Measurements from ENCODE around the gene ZYX. TPM values are rescaled to one million over a fixed set of nuclear protein-coding genes. Genes with fewer than 3 reads are reported as not detected.

ZYX gene
- total and polyA plus RNA-seq, 2 of the 13 experiments (the other 11 are each of a cell fraction or from before 2014, with no cell fraction given): 9.9 to 13.7 TPM

DNA sequence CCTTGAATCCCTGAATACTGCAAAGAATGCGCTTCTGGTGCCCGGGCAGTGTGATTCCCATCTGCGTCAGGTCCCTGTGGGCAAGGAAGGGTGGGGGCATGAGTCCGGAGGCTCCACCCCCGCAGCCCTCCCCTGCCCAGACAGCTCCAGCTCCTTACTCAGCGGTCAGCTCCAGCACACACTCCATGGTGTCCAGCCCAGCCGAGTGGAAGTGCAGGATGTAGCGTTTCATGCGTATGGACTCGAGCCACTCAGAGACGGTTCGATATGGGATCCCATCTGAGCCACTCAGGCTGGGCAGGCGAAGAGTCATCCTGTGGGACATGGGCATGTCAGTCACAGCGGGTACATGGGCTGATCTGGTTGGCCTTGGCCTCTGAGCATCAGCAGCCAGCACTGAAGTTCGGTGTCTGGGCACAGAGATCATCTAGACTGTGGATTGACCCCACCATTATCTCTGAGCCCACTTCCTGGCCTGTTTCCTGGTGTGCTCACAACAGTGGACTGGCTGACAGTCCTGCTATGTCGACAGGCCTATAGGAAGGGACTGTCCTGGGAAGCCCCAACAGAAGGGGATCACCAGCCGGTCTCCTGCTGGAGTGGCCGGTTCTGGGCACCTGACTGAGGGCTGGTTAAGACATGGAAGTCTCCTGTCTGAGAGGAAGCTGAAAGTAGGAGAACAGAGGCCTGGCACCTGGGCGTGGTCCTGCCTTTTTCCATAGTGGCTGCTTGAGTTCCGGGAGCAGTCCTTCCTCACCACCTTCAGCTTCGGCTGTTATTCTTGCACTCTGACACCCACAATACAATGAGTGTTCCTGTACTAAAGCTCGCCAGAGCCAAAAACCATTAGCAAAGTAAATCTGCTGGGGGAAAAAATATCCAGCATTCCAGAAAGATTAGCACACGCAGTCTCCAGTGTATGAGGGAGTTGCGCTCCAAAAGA is 10.6 kb downstream of the ZYX start (continued):
- TF ChIP-seq, protein P1, sequence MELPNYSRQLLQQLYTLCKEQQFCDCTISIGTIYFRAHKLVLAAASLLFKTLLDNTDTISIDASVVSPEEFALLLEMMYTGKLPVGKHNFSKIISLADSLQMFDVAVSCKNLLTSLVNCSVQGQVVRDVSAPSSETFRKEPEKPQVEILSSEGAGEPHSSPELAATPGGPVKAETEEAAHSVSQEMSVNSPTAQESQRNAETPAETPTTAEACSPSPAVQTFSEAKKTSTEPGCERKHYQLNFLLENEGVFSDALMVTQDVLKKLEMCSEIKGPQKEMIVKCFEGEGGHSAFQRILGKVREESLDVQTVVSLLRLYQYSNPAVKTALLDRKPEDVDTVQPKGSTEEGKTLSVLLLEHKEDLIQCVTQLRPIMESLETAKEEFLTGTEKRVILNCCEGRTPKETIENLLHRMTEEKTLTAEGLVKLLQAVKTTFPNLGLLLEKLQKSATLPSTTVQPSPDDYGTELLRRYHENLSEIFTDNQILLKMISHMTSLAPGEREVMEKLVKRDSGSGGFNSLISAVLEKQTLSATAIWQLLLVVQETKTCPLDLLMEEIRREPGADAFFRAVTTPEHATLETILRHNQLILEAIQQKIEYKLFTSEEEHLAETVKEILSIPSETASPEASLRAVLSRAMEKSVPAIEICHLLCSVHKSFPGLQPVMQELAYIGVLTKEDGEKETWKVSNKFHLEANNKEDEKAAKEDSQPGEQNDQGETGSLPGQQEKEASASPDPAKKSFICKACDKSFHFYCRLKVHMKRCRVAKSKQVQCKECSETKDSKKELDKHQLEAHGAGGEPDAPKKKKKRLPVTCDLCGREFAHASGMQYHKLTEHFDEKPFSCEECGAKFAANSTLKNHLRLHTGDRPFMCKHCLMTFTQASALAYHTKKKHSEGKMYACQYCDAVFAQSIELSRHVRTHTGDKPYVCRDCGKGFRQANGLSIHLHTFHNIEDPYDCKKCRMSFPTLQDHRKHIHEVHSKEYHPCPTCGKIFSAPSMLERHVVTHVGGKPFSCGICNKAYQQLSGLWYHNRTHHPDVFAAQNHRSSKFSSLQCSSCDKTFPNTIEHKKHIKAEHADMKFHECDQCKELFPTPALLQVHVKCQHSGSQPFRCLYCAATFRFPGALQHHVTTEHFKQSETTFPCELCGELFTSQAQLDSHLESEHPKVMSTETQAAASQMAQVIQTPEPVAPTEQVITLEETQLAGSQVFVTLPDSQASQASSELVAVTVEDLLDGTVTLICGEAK (IDR thresholded peaks at IDR 0.05): no peak
- TF ChIP-seq, protein P1 (CRISPR knock-in tag; IDR thresholded peaks at IDR 0.05): no peak
- TF ChIP-seq, protein P2, sequence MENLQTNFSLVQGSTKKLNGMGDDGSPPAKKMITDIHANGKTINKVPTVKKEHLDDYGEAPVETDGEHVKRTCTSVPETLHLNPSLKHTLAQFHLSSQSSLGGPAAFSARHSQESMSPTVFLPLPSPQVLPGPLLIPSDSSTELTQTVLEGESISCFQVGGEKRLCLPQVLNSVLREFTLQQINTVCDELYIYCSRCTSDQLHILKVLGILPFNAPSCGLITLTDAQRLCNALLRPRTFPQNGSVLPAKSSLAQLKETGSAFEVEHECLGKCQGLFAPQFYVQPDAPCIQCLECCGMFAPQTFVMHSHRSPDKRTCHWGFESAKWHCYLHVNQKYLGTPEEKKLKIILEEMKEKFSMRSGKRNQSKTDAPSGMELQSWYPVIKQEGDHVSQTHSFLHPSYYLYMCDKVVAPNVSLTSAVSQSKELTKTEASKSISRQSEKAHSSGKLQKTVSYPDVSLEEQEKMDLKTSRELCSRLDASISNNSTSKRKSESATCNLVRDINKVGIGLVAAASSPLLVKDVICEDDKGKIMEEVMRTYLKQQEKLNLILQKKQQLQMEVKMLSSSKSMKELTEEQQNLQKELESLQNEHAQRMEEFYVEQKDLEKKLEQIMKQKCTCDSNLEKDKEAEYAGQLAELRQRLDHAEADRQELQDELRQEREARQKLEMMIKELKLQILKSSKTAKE (CRISPR knock-in tag; IDR thresholded peaks at IDR 0.05; ENCODE audit: borderline replicate concordance): no peak
- TF ChIP-seq NFYC (CRISPR knock-in tag; IDR thresholded peaks at IDR 0.05) (no peak), KDM2A (CRISPR knock-in tag; IDR thresholded peaks at IDR 0.05; ENCODE audit: borderline replicate concordance, low read depth) (no peak), ZNF547 (CRISPR knock-in tag; IDR thresholded peaks at IDR 0.05) (no peak), ZNF460 (CRISPR knock-in tag; IDR thresholded peaks at IDR 0.05; ENCODE audit: borderline replicate concordance) (no peak), NR2F2 (IDR thresholded peaks at IDR 0.05; ENCODE audit: borderline replicate concordance, low read depth) (no peak), SKI (IDR thresholded peaks at IDR 0.05; ENCODE audit: partially characterized antibody) (no peak), POLR2A (IDR thresholded peaks at IDR 0.05; ENCODE audit: insufficient read depth in 1 of 2, low read depth in 2 of 2, low read length in 2 of 2) (no peak; a peak in 1 of 4 replicates), ZNF224 (CRISPR knock-in tag; IDR thresholded peaks at IDR 0.05) (no peak), ZNF615 (CRISPR knock-in tag; IDR thresholded peaks at IDR 0.05; ENCODE audit: borderline replicate concordance) (no peak), KMT2A (CRISPR knock-in tag; IDR thresholded peaks at IDR 0.05) (0 out of 2 replicates have a peak, but pooled peaks have one; percentile 38), KLF9 (CRISPR knock-in tag; IDR thresholded peaks at IDR 0.05; ENCODE audit: low read depth) (no peak)
- TF ChIP-seq, protein P3, sequence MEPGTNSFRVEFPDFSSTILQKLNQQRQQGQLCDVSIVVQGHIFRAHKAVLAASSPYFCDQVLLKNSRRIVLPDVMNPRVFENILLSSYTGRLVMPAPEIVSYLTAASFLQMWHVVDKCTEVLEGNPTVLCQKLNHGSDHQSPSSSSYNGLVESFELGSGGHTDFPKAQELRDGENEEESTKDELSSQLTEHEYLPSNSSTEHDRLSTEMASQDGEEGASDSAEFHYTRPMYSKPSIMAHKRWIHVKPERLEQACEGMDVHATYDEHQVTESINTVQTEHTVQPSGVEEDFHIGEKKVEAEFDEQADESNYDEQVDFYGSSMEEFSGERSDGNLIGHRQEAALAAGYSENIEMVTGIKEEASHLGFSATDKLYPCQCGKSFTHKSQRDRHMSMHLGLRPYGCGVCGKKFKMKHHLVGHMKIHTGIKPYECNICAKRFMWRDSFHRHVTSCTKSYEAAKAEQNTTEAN (CRISPR knock-in tag; conservative IDR thresholded peaks at IDR 0.05): no peak
- TF ChIP-seq, protein P4, sequence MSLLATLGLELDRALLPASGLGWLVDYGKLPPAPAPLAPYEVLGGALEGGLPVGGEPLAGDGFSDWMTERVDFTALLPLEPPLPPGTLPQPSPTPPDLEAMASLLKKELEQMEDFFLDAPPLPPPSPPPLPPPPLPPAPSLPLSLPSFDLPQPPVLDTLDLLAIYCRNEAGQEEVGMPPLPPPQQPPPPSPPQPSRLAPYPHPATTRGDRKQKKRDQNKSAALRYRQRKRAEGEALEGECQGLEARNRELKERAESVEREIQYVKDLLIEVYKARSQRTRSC (CRISPR knock-in tag; IDR thresholded peaks at IDR 0.05; ENCODE audit: low read depth): no peak

All from HepG2 (cell line).